Measurements from ENCODE around the gene SCN1A. TPM values are rescaled to one million over a fixed set of nuclear protein-coding genes. Genes with fewer than 3 reads are reported as not detected.

SCN1A gene
- total and polyA plus RNA-seq, 2 donors (not counting 3 experiments of a cell fraction or from before 2014, with no cell fraction given): not detected

DNA sequence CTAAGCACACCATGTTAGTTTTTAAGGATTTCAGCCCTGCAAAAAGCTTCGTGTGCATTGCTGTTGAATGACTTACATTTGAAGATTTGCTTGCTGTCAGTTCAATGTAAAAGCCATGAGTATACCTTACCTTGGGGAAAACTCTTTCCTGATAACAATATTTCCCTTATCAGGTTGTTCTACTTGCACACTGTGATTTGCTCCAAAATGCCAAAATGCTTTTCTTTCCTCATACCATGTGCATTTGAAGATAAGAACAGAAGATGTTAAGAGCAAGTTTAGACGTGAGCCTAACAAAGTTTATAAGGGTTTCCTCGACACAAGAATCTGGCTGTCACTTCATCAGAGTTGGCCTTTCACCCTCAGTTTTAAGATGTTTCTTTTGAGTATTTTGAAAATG, 57.6 kb downstream of the SCN1A start:
- no peaks in the 10 kb centered on the region for H3K9me1 ChIP-seq (replicated peaks; ENCODE audit: control insufficient read depth, extremely low read depth, insufficient read depth, low read length)
- dilution Hi-C loops (cut with MboI; ENCODE audit: extremely low pct_ligation_motif_present, low sequenced_read_pairs): no loop called here
- no peaks in the 10 kb centered on the region for H3K79me2 ChIP-seq (ENCODE audit: control insufficient read depth, insufficient read depth, low read length)
- no peak for TF ChIP-seq JUN (IDR thresholded peaks at IDR 0.05; ENCODE audit: borderline replicate concordance, insufficient read depth, insufficient read length, low read depth)
- TF ChIP-seq EZH2 (IDR thresholded peaks at IDR 0.05; ENCODE audit: borderline replicate concordance, low read depth, low read length, severe bottlenecking): no peak
- TF ChIP-seq POLR2AphosphoS5 (IDR thresholded peaks at IDR 0.05; ENCODE audit: insufficient read depth, low read depth, low read length): no peak
- no peak for TF ChIP-seq FOS (IDR thresholded peaks at IDR 0.05; ENCODE audit: borderline replicate concordance, insufficient read depth, low read length)
- no peak for TF ChIP-seq CTCF (IDR thresholded peaks at IDR 0.05; ENCODE audit: extremely low read depth in 1 of 2, insufficient read depth in 1 of 2, low read depth in 1 of 2, low read length in 2 of 2)
- TF ChIP-seq POLR2A (IDR thresholded peaks at IDR 0.05; ENCODE audit: low read depth, low read length): no peak
- no peak for TF ChIP-seq MYC (IDR thresholded peaks at IDR 0.05; ENCODE audit: low read depth, low read length)
- TF ChIP-seq, protein P1, sequence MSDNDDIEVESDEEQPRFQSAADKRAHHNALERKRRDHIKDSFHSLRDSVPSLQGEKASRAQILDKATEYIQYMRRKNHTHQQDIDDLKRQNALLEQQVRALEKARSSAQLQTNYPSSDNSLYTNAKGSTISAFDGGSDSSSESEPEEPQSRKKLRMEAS (IDR thresholded peaks at IDR 0.05; ENCODE audit: insufficient read depth, insufficient read length): no peak
- TF ChIP-seq GATA2 (IDR thresholded peaks at IDR 0.05; ENCODE audit: insufficient read depth, insufficient read length, low read depth, low read length): no peak
- intact Hi-C loops (cut with micrococcal nuclease): no loop called here
- no peak overlapping the region for H3K4me2 ChIP-seq (ENCODE audit: insufficient read depth, low read length)
- H2AFZ ChIP-seq (ENCODE audit: low read depth, low read length): no peak overlapping the region
- ChIA-PET POLR2A (no interaction called here), CTCF (no interaction called here)
- peaks cover 13% of the 10 kb centered on the region for H3K4me1 ChIP-seq (ENCODE audit: control insufficient read depth, extremely low read depth, insufficient read depth, low read length)
- no peak for FAIRE-seq
- no peak overlapping the region for H3K9ac ChIP-seq (replicated peaks; ENCODE audit: extremely low read depth, insufficient read depth, low read length)
- no peak overlapping the region for H3K4me3 ChIP-seq (replicated peaks in 1 of 3; ENCODE audit: insufficient read depth in 1 of 3, low read depth in 1 of 3, low read length in 3 of 3)
- no TSS peak for BruUV-seq (replicated peaks)
- no peak overlapping the region for H3K27ac ChIP-seq (ENCODE audit: insufficient read depth, low read depth, low read length)
- no peaks in the 10 kb centered on the region for H3K9me3 ChIP-seq (replicated peaks; ENCODE audit: control insufficient read depth, insufficient read depth, low read length)
- H3K36me3 ChIP-seq (ENCODE audit: control insufficient read depth in 2 of 2, extremely low read depth in 1 of 2, insufficient read depth in 2 of 2, low read length in 2 of 2): no peaks in the 10 kb centered on the region
- H4K20me1 ChIP-seq (replicated peaks; ENCODE audit: control insufficient read depth, extremely low read depth, insufficient read depth, low read length): no peaks in the 10 kb centered on the region
- H3K27me3 ChIP-seq (ENCODE audit: control insufficient read depth in 2 of 2, insufficient read depth in 2 of 2, low read length in 2 of 2): no peaks in the 10 kb centered on the region
- DNase-seq (ENCODE audit: low read depth, low spot score): no peak

Measured in endothelial cell of umbilical vein (primary cell).